Sigmoid colon (tissue), 4 donors: ENCODE measurements around the gene PEX14.
"Not testable (repeated sequence)": the region's sequence is repeated elsewhere in the genome, so short reads cannot be mapped to it uniquely, and the experiment has no call there.

ENCODE experiments used
- EP300 ChIP-seq, 4 donors: sonication (generic); formaldehyde crosslinking; IDR thresholded peaks; one replicate each; pipeline ENCODE4 v1.6.1; 2017; ENCODE audit warnings: antibody characterized with exemption in 4 of 4
- TF ChIP-seq, protein P1 (sequence below), 4 experiments: fragments of 450-650 bp in 3 of 4; fragments of 200-600 bp in 1 of 4; IDR thresholded peaks; one replicate each; pipeline ENCODE4 v1.5.1; 2016 to 2019; ENCODE audit warnings: antibody characterized with exemption in 4 of 4, mild to moderate bottlenecking in 3 of 4, moderate library complexity in 2 of 4

DNA sequence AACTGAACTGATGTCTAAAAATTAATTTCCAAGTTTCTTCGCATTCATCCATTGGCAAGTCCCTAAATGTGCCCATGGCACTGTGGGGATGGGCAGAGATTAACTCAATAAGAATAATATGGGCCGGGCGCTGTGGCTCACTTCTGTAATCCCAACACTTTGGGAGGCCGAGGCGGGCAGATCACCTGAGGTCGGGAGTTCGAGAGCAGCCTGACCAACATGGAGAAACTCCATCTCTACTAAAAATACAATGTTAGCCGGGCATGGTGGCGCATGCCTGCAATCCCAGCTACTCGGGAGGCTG is 489 bp upstream of the PEX14 start:
- TF ChIP-seq, protein P1, sequence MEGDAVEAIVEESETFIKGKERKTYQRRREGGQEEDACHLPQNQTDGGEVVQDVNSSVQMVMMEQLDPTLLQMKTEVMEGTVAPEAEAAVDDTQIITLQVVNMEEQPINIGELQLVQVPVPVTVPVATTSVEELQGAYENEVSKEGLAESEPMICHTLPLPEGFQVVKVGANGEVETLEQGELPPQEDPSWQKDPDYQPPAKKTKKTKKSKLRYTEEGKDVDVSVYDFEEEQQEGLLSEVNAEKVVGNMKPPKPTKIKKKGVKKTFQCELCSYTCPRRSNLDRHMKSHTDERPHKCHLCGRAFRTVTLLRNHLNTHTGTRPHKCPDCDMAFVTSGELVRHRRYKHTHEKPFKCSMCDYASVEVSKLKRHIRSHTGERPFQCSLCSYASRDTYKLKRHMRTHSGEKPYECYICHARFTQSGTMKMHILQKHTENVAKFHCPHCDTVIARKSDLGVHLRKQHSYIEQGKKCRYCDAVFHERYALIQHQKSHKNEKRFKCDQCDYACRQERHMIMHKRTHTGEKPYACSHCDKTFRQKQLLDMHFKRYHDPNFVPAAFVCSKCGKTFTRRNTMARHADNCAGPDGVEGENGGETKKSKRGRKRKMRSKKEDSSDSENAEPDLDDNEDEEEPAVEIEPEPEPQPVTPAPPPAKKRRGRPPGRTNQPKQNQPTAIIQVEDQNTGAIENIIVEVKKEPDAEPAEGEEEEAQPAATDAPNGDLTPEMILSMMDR (IDR thresholded peaks at IDR 0.05): not testable (repeated sequence)
- not testable (repeated sequence) for TF ChIP-seq EP300 (IDR thresholded peaks at IDR 0.05)
